Stimulated activated CD8-positive, alpha-beta memory T cell treated with anti-CD3 and anti-CD28 coated beads, Interleukin-4, amount 100 ng/mL, for 48 hours (primary cell): ENCODE data around the gene SGTA.
"Not testable (repeated sequence)": the region's sequence is repeated elsewhere in the genome, so short reads cannot be mapped to it uniquely, and the experiment has no call there.

ENCODE experiments used
- DNase-seq: peaks from one replicate; pipeline ENCODE4 v3.0.0-alpha.2; 2020

Gene SGTA

DNA sequence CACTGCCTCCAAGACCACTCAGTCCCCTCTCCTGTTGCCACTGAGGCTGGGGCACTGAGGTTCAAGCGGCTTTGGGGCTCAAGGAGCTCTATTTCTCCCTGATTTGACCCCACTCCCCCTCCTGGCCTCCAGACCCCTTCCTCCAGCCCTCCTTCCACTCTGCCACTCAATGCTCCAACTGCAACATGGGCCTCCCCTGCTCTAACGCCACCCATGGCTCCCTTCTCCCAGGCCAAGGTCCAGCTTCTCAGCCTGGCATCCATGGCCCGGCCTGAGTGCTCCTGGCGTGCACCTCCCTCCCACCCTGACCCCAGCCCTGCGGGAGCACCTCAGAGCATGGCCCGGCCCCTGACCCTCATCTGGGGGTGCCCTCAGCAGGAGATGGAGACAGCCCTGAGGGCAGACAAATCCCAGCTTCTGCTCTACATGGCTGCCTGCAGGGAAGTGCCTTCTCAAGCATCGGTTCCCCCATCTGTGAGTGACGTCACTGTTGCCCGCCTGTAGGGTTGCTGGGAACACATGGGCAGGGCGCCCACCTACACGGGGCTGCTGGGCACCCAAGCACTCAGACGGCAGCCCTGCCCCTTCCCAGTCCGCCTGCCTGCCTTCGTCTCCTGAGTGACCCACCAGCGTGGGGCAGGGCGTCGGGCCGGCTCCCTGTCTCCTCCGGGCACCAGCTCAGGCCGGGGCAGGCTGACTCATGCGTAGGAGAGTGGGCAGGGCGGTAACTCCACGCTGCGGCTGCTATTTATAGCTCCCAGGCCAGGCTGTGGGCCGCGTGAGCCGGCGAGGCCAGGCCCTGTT lies 60.3 kb downstream of the SGTA start:
- no peak for DNase-seq

DNA sequence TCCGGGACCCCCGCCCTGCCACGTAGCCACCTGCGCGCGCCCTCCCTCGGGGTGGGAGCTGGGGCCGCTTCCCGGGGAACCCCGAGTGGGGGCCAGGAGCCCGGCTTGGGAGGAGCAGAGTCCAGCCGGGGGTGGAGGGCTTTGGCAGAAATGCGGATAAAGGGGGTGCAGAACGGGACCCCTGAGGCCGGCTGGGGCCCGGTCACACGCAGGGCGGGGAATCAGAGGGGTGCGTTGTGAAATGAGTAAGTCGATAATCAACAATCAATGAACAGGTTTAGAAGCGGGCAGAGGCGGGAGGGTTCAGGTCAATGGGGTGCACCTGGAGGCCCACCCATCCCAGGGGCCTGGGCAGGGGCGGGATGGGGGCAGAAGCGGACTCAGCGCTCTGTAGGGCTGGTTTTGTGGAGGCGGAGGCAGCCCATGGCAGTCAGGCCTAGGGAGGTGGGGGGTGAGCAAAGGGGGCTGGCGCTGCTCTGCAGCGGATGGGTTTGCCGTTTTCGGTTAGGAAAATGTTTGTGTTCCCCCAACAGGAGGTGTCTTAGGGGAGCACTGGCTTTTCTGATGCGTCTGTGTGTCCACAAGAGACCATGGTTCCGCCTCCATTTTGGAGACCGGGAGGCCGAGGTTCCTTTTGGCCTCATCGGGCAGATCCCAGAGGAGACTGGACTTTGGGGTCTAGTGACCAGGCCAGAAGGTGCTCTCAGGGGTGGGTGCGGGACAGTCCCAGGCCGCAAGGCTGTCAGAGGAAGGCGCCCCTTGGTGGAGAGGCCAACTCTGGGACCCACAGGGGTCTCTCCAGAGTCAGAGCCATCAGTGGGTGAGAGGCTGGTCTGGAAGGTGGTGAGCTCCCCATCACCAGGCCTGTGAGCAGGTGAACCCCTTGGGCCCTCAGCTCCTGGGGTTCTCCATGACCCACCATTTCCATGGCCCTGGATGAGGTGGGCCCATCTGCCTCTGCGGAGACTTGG lies 61.2 kb downstream of the SGTA start:
- DNase-seq, result no peak

DNA sequence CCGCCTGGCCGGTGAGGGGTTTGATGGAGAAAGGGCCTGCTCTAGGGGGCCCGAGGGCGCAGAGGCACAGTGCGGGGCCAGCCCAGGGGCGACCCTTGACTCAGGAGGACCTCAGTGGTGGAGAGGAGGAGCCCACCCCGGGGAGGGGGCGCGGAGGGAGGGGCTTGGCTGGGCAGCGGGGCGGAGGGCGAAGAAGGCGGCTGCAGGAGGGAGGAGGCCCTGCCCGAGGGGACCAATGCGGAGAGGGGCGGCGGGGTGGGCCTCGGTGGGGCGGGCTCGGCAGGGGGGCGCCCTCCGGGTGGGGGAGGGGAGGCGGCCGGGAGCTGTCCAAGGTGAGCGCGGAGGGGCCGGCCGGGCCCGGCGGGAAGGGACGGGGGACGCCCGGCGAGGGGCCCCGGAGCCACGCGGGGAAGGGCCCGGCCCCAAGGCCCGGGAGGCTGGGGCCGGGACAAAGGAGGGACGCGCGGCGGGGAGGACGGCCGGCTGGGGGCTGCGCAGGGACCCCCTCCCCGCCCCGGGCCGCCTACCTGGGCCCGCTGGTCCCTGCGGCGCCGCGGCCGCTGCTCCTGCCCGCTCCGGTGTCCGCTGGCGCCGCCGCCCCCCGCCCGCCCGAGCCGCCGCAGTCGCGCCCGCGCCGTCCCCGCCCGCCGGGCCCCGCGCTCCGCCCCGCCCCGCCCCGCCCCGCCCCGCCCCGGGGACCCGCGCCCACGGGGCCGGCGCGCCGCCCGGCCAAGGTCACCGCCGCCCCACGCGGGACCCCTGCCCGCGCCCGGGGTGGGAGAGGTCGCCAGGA lies 62.1 kb downstream of the SGTA start, which contains the start of gene DIRAS1:
TSS of gene DIRAS1 (minus strand) at position 596 of the 793 bp plus-strand sequence. CDS start 3,566 bp downstream, outside the sequence.
- no peak for DNase-seq

DNA sequence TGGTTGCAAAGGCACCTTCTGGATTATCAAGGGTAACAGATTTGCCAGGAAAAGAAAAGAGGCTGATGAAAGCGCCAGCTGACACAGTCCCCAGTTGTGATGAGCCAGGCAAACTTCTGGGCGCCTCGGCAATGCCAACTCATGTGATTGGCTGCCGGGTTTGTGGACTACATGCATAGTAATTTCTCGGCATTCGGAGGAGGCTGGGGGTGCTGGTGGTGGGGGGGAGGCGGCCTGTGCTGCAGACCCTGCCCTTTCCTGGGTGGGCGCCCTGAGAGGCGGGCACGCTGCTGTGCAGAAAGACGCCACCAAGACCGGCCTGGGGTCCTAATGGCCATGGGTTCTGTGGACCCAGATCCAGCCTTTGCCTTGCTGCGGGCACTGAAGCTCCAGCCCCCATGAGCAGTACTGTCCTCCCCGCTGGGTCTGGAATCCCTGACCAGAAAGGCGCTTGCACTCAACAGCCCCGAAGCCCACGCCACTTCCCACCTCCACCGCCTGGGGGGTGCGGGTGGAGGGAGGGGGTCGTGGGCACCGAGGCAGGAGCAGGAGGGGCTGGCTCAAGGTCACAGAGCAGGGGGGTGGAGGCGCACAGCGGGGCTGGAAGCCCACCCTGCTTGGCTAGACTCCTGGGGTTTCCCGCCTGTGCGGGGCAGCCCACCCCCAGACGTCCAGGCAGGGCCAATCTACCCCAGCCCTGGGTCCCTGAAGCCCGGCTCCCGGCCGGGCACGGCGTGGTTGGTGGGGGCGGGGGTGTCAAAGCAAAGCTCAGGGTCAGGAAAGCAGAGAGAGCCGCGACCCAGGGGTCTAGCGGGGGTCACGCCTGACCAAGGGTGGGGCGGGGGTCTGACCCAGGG lies 62.9 kb downstream of the SGTA start:
- no peak for DNase-seq

DNA sequence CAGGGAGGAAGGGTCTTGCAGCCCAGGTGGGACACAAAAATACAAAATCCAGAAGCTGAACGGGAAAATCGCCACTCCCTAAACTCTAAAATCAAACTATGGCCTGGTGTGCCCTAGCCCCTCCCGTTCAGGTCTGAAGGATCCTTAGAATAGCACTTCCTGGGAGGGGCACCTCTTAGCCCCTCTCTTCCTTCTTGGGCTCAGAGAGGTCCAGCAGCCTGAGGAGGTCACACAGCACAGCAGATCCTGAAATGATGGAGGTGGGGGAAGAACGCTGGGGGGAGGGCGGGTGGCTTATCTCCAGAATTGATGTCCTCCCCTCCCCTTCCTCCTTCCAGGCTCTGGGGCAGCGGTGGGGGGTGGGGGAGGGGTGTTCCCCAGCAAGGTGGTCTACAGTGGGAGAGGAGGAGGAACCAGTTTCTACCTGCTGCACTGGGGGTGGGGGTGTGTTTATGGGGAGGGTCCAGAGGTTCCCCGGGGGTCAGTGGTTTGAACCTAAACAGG lies 63.8 kb downstream of the SGTA start:
- DNase-seq, result no peak

DNA sequence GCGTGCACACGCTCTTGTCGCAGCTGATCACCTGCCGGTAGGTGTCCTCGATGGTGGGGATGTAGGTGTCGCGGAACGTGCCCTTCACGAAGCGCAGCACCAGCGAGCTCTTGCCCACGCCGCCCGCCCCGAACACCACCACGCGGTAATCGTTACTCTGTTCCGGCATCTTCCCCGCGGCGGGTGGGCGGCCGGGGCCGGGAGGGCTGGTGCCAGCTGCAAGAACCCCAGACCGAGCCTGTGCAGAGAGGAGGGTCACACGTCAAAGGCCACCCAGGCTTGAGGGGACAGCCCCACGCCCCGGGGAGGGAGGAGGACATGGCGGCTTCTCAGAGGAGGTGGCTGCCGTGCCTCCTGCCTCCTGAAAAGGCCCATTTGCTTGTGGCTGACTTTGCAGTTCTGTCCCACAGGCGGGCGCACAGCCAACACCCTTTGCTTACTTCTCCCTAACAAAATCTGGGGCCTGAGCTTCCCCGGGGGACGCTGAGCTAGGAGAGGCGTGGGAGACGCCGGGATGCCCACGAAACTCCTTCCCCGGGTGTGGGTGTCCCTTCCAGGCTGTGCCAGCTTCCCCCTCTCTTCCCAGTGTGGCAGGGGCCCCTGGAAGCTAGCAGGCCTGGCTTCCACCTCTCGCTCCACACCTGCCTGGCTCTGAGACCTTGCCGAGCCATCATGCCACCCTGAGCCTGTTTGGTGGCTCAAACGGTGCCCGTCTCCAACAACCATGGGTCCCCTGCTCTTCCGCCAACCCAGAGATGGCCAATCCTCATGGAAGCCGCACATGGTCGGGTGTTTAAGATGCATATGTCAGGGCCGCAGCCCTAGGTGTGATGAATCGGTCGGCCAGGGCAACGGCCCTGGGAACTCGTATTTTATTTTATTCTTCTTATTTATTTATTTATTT lies 65.2 kb downstream of the SGTA start:
- DNase-seq, result no peak

DNA sequence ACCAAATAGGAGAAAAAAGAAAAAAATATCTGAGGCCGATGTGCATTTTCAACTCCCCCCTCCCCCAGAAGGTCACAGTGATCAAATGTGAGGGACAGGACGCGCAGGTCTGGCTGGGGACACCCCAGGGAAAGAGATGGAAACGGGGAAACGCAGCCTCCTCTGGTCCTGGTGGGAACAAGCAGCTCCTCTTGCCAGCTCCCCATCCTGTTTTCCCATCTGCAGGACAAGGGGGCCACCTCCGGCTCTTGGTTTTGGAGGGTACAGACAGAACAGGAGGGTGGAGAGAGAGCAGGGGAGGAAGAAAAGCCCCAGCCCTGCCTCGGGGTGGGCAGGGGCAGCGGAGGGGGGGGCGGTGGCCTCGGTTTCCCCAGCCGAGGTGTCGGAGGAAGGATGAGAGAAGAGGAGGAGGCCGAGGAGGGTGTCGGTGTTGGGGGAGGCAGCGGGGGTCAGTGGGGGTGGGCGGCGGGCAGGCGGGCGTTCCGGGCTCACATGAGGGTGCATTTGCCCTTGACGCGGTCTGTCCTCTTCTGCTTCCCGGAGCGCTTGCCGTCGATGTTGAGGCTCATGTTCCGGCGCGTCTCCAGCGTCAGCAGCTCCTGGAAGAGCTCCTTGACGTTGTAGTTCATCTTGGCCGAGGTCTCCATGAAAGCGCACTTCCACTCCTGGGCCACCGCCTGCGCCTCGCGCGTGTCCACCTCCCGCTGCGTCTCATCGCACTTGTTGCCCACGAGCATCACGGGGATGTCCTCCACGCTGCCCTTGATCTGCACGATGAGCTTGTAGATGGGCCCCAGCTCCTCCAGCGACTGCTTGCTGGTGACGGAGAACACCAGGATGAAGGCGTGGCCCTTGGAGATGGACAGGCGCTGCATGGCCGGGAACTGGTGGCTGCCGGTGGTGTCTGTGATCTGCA lies 66.1 kb downstream of the SGTA start:
- no peak for DNase-seq

DNA sequence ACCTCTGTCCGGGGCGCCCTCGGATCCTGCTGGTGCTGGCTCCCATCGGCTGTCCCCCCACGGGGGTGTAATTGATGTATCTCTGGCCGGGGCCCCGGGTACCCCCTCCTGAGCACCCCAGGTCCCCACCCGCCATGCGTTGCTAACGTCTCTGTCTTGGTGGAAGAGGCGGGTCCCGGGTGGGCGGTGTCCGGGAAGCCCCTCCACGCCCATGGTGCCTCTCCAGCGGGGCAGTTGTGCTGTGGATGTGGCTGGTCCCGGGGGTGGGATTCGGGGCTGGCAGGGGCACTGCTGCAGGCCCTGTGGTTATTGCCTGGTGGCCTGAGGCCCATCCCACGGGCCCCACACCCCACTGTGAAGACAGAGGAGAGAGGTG lies 66.8 kb downstream of the SGTA start:
- DNase-seq, result no peak

DNA sequence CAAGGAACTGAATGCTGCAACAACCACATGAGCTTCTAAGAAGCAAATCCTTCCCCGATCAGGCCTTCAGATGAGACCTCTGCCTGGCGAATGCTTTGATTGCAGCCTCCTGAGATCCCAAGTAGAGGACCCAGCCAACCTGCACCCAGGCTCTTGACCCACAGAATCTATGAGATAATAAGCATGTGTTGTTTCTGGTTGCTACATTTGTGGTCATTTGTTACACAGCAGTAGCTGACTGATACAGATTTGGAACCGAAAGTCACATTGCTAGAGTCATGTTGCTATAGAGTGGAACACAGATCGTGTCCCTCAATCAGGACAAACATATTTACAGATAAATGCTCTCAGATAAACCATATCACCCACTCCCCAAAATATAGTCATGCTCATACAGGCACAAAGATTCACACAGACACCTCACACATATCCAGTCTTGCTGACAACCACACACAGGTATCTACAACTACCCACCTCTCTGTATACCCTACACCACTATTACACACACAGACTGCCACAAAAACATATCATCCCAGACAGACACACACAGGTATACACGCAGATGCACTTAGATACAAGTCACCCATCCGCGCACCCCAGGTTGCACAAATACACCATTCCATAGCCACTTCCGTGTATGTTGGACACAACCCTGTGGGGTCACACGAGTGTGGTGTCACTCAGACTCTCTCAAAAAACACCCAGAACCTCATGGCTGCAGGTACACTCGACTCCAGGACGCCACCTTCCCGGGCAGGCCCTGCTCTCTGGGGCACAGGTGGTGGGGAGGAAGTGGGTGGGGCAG lies 67.4 kb downstream of the SGTA start:
- DNase-seq, result no peak

DNA sequence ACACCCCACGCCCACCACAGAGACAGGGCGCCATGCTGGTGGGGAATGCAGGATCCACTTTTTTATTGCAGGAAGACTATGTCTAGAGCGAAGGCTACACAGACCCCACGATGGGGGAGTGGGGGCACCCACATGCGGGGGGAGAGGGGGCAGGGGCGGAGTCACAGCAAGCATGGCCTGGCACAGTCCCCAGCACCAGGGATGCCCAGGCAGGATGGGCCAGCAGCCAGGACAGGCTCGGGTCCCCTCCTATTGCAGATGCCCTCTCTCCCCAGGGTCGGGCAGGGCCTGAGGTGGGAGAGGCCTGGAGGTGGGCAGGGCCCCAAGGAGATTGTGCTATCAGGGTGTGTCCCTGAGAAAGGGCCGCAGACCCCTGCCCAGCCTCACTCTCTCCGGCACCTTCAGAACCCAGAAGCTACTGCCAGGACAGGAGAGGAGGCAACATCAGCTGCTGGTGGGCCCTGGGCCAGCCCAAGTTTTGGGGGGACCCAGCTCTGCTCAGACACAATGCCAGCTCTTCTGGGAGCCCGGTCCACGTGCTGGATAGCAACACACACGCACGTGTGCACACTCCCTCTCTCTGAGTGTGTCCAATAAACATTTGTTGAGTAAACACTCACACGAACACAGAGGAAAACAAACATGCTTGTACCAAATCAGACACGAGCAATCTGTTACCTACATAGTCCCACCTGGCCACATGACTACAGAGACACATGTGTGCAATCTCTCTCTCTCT lies 68.4 kb downstream of the SGTA start:
- no peak for DNase-seq

DNA sequence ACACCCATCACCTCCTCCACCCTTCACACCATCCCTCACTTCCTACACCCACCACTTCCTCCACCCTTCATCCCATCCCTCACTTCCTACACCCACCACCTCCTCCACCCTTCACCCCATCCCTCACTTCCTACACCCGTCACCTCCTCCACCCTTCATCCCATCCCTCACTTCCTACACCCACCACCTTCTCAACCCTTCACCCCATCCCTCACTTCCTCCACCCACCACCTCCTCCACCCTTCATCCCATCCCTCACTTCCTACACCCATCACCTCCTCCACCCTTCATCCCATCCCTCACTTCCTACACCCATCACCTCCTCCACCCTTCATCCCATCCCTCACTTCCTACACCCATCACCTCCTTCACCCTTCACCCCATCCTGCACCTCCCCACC lies 69.0 kb downstream of the SGTA start:
- DNase-seq, result not testable (repeated sequence)

DNA sequence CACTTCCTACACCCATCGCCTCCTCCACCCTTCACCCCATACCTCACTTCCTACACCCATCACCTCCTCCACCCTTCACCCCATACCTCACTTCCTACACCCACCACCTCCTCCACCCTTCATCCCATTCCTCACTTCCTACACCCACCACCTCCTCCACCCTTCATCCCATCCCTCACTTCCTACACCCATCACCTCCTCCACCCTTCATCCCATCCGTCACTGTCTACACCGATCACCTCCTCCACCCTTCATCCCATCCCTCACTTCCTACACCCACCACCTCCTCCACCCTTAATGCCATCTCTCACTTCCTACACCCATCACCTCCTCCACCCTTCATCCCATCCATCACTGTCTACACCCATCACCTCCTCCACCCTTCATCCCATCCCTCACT lies 69.9 kb downstream of the SGTA start:
- DNase-seq, result not testable (repeated sequence)

DNA sequence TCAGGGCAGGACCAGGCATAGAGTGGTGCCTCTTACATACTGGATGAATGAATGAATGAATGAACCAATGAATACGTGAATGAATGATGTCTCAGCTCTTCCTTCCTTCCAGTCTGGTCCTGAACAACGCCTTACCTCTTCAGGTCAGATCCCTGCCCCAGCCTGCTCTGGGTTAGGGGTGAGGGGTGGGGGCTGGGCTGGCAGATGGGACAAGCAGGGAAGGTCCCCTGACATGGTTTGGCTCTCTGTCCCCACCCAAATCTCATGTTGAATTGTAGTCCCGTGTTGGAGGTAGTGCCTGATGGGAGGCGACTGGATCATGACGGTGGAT lies 71.2 kb downstream of the SGTA start:
- no peak for DNase-seq

DNA sequence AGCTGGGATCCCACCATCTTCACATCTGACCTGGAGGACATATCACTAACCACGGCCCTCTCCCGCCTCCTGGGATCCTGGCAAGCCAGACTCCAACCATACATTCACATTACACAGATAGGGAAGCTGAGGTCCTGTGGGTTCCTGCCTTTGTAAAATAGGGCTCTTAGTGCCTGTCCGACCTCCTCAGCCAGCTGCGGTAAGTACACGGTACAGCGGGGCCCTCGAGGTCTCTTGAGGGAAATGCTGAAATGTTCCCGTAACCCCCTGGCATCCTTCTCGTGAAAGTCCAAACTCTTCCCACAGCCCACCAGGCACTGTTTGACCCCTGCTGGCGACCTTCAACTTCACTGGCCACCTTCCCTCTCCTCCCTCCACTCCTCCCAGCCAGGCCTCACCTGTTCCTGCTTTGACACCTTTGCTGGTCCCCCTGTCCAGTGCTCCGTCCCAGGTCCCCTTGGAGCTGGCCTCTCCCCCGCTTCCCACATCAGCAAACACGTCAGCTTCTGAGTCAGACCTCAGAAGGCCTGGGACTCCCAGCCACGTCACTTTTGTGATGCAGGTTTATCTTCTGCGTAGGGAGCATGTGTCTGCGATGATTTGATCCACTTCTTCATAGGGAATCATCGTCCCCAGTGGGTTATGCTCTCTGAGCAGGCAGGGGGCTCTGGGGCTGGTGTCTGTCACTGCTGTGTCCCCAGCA lies 71.8 kb downstream of the SGTA start:
- no peak for DNase-seq

DNA sequence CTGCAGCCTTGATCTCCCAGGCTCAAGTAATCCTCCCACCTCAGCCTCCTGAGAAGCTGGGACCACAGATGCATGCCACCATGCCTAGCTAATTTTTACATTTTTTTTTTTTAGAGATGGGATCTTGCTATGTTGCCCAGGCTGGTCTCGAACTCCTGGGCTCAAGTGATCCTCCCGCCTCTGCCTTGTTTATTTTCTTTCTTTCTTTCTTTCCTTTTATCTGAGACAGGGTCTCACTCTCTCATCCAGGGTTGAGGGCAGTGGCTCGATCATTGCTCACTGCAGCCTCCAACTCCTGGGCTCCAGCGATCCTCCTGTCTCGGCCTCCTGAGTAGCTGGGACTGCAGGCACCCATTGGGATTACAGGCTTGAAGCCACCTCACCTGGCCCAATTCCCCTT lies 76.8 kb downstream of the SGTA start:
- DNase-seq, result no peak
